Upper lobe of left lung (tissue), 4 donors: ENCODE measurements around the gene ULK1.

Experiments
- POLR2A ChIP-seq, 4 donors: fragments of 450-650 bp; IDR thresholded peaks; one replicate each; pipeline ENCODE4 v1.5.1; 2016 to 2017; ENCODE audit warnings: antibody characterized with exemption in 4 of 4, mild to moderate bottlenecking in 2 of 4
- TF ChIP-seq, protein P1 (sequence below), 6 experiments: fragments of 450-650 bp in 4 of 6; fragments of 200-600 bp in 2 of 6; sonication (generic) in 2 of 6; IDR thresholded peaks; one replicate each; pipeline ENCODE4 v1.5.1; 2016 to 2019; ENCODE audit warnings: antibody characterized with exemption in 6 of 6

GRCh38 chr12:131893605-131894312 lies 663 bp upstream of the ULK1 start:
- TF ChIP-seq, protein P1, sequence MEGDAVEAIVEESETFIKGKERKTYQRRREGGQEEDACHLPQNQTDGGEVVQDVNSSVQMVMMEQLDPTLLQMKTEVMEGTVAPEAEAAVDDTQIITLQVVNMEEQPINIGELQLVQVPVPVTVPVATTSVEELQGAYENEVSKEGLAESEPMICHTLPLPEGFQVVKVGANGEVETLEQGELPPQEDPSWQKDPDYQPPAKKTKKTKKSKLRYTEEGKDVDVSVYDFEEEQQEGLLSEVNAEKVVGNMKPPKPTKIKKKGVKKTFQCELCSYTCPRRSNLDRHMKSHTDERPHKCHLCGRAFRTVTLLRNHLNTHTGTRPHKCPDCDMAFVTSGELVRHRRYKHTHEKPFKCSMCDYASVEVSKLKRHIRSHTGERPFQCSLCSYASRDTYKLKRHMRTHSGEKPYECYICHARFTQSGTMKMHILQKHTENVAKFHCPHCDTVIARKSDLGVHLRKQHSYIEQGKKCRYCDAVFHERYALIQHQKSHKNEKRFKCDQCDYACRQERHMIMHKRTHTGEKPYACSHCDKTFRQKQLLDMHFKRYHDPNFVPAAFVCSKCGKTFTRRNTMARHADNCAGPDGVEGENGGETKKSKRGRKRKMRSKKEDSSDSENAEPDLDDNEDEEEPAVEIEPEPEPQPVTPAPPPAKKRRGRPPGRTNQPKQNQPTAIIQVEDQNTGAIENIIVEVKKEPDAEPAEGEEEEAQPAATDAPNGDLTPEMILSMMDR (IDR thresholded peaks at IDR 0.05) = no peak
- no peak for TF ChIP-seq POLR2A (IDR thresholded peaks at IDR 0.05)
